GM21529 (cell line): ENCODE results near the gene VIM.

ENCODE experiments used
- ATAC-seq: cut with Tn5 transposase; IDR thresholded peaks from one replicate; pipeline ENCODE4 v1.9.1; 2021; ENCODE audit not compliant: unreplicated experiment

VIM gene

GRCh38 chr10:17209302-17209701 lies 18.7 kb upstream of the VIM start:
- no peak for ATAC-seq

DNA sequence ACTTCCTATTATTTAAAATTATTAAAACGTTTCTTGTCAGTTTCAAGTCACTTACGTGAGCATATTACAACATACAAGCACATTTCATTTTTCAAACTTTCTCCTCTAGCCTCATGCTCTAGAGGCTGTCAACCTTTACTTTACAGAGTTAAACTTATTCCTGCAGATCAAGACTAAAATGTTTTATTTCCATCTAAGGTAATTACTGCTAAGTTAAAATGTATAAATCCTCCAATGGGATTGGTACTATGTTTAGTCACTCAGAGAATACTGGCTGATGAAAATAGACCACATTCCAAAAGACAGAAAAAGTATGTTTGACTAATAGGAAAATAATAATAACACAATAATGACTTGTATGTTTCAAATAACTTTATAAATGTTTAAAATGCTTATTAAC lies 18.2 kb upstream of the VIM start:
- ATAC-seq: no peak

- no peak for ATAC-seq
Observed at GRCh38 chr10:17210361-17210760, 17.7 kb upstream of the VIM start.

GRCh38 chr10:17212802-17213221 lies 15.2 kb upstream of the VIM start:
- ATAC-seq: no peak

GRCh38 chr10:17213646-17214349 lies 14.2 kb upstream of the VIM start:
- no peak for ATAC-seq

DNA sequence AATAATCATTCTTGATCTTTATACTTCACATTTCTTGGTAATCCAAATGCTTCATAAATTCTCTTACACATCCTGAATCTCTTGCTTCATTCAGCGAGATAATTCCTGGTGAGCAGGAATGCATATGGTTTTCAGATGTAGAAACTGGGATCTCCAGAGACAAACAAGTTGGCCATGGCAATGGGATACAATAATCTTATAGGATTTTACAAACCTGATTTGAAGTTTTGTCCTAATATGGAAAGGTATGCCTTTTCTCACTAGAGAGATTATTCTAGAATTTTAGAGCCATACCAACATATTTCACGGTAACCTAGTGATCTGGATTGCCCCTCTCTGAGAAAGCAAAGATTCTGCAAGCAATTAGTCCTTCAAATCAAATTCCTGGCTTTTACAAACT lies 13.5 kb upstream of the VIM start:
- no peak for ATAC-seq

DNA sequence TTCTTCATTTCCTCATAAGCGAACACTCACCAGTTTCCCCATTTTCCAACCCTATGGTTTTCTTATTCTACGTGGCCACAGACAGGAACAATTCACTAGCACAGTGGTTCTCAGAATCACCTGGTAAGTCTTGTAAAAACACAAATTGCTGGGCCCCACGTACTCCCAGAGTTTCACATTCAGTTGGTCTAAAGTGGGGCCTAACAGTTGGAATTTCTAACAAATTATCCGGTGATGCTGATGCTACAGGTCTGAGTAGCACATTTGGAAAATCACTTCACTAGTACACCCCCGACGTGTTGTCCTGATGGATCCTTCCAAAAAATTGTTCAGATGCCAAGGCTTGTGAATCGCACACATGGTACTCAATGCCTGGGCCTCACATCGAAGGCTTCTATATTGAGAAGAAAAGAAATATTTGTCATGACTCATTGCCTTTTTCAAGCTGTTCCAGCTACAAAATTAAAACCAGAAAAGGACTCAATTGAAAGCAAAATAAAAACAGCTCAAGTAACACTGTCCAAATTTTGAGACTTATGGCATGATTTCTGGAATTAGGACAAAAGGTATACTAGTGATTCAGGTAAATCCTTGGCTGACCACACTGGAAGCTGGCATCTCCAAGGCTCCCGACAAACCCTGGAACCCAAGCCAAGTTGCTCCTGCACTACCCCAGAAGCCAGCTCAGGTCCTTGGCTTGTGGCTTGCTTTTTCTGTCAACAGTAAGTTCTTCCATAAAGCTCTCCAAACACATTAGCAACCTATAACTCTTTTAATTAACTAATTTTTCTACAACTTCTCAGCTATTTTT lies 12.9 kb upstream of the VIM start:
- ATAC-seq: no peak

GRCh38 chr10:17215782-17216122 lies 12.3 kb upstream of the VIM start:
- no peak for ATAC-seq

GRCh38 chr10:17216217-17216900 lies 11.7 kb upstream of the VIM start:
- ATAC-seq: peak; percentile 100

- no peak for ATAC-seq
Observed at GRCh38 chr10:17216901-17217395, 11.1 kb upstream of the VIM start.

DNA sequence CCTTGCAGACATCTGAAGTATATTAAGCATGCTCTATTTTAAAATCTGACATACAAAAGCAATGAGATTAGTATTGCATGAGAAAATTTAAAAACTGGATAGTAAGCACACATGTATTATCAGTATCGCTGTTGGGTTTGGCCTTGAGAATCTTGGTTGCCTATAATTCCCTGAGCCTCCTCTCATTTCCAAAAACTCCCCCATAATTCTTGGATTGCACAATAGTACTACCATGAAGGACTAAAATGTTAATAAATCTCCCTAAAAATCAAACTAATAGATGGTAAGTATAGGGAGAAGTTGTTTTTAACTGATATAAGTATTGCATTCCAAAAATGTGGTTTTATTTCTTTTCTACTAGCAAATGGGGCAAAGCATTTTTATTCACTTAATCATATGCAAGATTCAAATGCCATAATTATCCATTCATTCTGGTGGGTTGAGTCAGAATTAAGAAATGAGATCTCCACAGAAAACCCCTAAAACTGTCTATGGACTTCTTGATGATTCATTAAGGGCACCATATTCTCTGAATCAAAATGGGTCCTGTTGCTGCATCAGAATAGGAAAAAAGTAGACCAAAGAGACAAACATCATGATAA lies 10.3 kb upstream of the VIM start:
- ATAC-seq: no peak

- no peak for ATAC-seq
Observed at GRCh38 chr10:17219024-17219423, 9.0 kb upstream of the VIM start.

GRCh38 chr10:17220652-17221100 lies 7.4 kb upstream of the VIM start:
- ATAC-seq: no peak

DNA sequence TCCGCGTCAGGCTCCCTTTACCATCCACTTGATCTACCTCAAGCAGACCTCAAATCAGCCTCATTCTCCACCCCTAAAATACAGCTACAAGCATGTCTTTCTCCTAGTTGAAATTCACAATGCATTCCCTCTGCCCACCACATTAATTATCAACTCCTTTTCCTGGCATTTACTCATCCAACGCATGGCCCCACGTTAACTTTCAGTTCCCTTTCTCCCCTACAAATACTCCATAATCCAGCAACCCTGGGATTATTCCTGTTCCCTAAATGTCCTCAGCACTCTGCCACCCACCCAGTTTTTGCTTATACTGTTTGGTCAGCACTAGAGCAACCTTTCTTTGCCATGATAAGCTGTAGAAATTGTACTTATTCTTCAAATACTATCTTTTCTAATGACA lies 5.7 kb upstream of the VIM start:
- ATAC-seq: no peak

DNA sequence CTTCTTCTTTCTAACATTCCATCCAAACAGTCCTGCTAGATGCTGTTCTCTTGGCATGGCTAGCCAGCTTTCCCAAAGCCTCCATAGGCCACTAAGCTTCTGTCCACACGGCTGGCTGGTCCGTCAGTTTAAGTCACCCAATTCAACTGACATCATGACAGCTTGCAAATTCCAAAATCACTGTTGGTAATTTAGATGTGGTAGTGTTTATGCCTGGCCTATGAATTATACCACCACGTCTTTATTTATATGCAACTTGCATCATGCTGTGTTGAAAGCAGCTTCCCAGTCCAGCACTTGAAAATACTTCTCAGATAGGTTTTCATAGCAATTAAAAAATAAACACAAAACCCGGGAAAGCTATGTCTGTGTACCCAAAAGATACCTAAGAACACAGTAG lies 2.2 kb upstream of the VIM start:
- ATAC-seq: no peak

- no peak for ATAC-seq
Observed at GRCh38 chr10:17226891-17227303, 1.1 kb upstream of the VIM start.

DNA sequence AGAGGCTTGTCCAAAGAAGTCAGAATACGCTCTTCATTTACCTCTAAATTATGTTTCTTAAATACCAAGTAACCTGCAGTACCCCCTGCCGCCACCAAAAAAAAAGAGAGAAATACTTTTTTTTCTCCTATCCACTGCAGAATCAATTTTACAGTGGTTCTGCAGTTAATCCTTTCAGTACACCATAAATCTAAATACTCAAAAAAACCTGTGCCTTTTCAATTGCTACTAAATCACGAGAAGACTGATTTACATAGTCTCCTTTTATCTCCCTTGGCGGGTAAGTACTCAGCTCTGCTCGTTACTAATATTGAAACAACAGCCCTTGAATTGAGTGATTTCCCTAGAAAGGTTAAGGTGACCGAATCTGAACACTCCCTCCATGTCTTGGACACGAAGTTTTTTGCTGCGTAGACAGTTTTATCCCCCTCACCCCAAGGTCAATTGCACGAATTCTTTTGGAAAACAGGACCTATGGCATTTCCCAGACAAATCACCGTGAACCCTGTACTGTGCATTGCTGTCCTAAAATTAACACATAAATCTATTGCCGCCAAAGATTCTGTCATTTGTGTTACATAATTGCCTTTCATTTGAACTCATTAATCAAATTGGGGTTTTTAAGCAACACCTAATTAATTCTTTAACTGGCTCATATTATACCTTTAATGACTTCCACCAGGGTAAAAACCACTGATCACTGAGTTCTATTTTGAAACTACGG lies 512 bp upstream of the VIM start:
- peak; percentile 24 for ATAC-seq

- peak; percentile 14 for ATAC-seq
Observed at GRCh38 chr10:17229016-17229716, 1.1 kb downstream of the VIM start.

- ATAC-seq: peak; percentile 4
Observed at GRCh38 chr10:17229717-17229966, 1.6 kb downstream of the VIM start.

GRCh38 chr10:17229967-17230682 lies 2.1 kb downstream of the VIM start:
- peak; percentile 55 for ATAC-seq
